ENCODE measurements around the gene ALPI. TPM values are rescaled to one million over a fixed set of nuclear protein-coding genes. Genes with fewer than 3 reads are reported as not detected.

The ALPI gene
- total and polyA plus RNA-seq, 5 experiments from 2014 or later: not detected

DNA sequence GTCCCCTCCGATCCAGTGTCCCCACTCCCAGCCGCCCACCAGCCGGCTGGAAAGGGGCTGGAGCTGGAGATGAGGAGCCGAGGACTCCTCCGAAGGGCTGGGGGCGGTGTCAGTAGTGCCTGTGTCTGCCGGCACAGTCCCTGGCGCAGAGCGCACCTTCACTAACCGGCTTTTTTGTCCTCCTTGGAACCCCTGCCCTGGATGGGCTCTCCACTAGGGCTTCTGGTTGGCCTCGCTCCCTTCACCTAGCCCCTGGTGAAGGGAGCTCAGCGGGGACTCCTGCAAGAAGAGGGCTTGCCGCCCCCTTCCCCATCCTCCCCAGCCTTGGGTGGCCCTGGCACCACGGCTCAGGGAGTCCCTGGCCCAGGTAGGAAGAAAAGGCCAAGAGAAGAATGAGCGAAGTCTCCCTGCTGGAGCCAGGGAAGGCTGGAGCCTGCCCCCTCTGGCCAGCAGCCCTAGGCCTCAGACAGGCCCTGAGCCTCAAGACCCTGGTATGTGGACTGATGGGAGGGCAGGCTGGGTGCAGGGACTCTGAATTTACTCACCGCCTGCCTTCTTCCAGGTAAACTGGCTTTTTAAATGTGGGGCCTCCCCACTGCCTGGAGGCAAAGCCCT is 32.3 kb downstream of the ALPI start:
- DNase-seq (peak in 1 of 10 donors; percentile 18), ATAC-seq (peak in 1 of 2 donors; percentile 20)
- Mint-ChIP-seq H3K27ac (no peak overlapping the region), H3K4me3 (peak overlapping the region; percentile 16 to 75 (median 60)), H3K36me3 (no peaks in the 10 kb centered on the region), H3K4me1 (peaks cover 6 to 15% (median 9%) of the 10 kb centered on the region in 4 donors), H3K27me3 (peaks cover 10 to 70% (median 50%) of the 10 kb centered on the region in 5 donors), H3K9me3 (peaks cover 0 to 2% (median 0%) of the 10 kb centered on the region in 9 donors)
- POLR2A ChIA-PET: no interaction called here

DNA sequence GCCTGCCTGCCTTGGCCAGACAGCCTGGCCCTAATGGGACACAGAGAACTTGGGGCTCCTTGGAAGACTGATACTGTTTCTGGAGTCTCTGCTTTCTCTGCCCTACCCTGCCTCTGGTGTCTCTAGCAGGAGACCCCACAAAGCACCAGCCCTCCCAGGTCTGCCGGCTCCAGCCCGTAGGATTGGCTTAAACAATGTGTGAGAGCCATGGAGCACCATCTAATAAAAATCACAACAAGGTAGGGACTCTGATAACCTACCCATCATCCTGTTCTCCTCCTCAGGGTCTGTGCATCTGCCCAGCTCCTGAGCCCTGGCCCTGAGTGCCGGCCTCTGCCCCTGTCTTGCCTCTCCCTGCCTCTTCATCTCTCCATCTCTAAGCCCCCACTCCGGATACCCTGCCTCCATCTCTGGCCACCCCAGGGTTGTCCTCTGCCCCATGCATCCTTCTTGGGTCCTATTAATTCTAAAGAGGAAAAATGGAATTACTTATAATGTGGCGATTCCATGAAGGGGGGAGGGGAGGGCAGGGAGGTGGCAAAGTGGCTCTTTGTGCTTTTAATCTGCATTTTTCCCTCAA is 32.9 kb downstream of the ALPI start:
- Mint-ChIP-seq H3K9me3 (peaks cover 0 to 2% (median 0%) of the 10 kb centered on the region in 9 donors), H3K27ac (no peak overlapping the region), H3K4me3 (peak overlapping the region; percentile 16 to 75 (median 62)), H3K36me3 (no peaks in the 10 kb centered on the region), H3K27me3 (peaks cover 10 to 70% (median 46%) of the 10 kb centered on the region in 5 donors), H3K4me1 (peaks cover 6 to 15% (median 9%) of the 10 kb centered on the region in 4 donors)
- ATAC-seq (no peak), DNase-seq (peak in 1 of 10 donors; percentile 53)
- POLR2A ChIA-PET: no interaction called here

- peak overlapping the region in 2 of 10 donors; percentile 5 to 21 for H3K27ac Mint-ChIP-seq
- H3K4me1 Mint-ChIP-seq: peaks cover 6 to 15% (median 9%) of the 10 kb centered on the region in 4 donors
Measured at GRCh38 chr2:232489516-232490220, 33.7 kb downstream of the ALPI start.

GRCh38 chr2:232490221-232491138 is 34.5 kb downstream of the ALPI start:
- H3K9me3 Mint-ChIP-seq: peaks cover 0 to 2% (median 0%) of the 10 kb centered on the region in 9 donors
- POLR2A ChIA-PET: no interaction called here
- peaks cover 7 to 54% (median 31%) of the 10 kb centered on the region in 5 donors for H3K27me3 Mint-ChIP-seq
- DNase-seq: peak in 1 of 10 donors; percentile 47
- no peak overlapping the region for H3K27ac Mint-ChIP-seq
- ATAC-seq: no peak
- no peaks in the 10 kb centered on the region for H3K36me3 Mint-ChIP-seq
- no peak overlapping the region for H3K4me3 Mint-ChIP-seq
- H3K4me1 Mint-ChIP-seq: peaks cover 0 to 8% (median 4%) of the 10 kb centered on the region in 4 donors

More at GRCh38 chr2:232489516-232490220, 33.7 kb downstream of the ALPI start:
- no peak for ATAC-seq
- H3K36me3 Mint-ChIP-seq: no peaks in the 10 kb centered on the region
- H3K4me3 Mint-ChIP-seq: peak overlapping the region in 5 of 10 donors; percentile 2 to 70 (median 51)
- peak in 1 of 10 donors; percentile 60 for DNase-seq
- H3K9me3 Mint-ChIP-seq: peaks cover 0 to 2% (median 0%) of the 10 kb centered on the region in 9 donors
- POLR2A ChIA-PET: no interaction called here
- H3K27me3 Mint-ChIP-seq: peaks cover 10 to 62% (median 39%) of the 10 kb centered on the region in 5 donors

DNA sequence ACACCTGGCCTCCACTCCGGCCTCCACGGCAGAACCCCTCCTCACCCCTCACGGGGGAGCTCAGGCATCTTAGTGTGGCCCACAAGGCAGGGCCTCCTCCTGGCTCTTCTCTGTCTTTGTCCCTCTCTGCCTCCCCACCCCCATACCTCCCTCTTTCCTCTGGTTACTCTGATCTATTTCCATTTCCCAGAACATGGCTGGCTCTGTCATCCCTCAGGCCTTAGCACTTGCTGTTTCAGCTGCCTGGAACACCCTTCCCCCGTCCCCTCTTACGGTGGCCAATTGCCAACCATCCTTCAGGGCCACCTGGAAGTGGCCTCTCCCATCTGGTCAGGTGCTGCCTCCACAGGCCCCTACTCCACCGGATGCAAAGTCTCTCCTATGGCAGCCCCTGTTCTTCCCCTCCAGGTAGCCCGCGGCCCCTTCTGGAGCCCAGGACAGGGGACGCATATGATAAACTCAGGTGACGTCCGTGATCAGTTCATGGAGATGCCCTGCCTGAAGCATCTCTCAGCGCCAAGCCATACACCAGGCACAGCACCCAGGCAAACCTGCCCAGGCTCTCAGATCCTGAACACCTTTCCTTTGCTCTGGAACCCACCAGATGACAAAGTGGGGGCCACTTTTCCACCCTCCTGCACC is 35.3 kb downstream of the ALPI start:
- DNase-seq (peak in 1 of 10 donors; percentile 21), ATAC-seq (no peak)
- Mint-ChIP-seq H3K36me3 (no peaks in the 10 kb centered on the region), H3K27me3 (peaks cover 7 to 50% (median 30%) of the 10 kb centered on the region in 5 donors), H3K27ac (no peak overlapping the region), H3K4me3 (no peak overlapping the region), H3K4me1 (peaks cover 0 to 7% (median 4%) of the 10 kb centered on the region in 4 donors), H3K9me3 (peaks cover 0 to 2% (median 0%) of the 10 kb centered on the region in 9 donors)
- POLR2A ChIA-PET: no interaction called here

GRCh38 chr2:232492236-232492848 is 36.4 kb downstream of the ALPI start:
- Mint-ChIP-seq H3K9me3 (peaks cover 0 to 2% (median 0%) of the 10 kb centered on the region in 9 donors), H3K36me3 (no peaks in the 10 kb centered on the region), H3K27ac (no peak overlapping the region), H3K4me1 (peaks cover 0 to 6% (median 2%) of the 10 kb centered on the region in 4 donors), H3K27me3 (peaks cover 7 to 50% (median 29%) of the 10 kb centered on the region in 5 donors), H3K4me3 (no peak overlapping the region)
- POLR2A ChIA-PET: no interaction called here
- ATAC-seq: no peak
- peak in 1 of 10 donors; percentile 40 for DNase-seq

DNA sequence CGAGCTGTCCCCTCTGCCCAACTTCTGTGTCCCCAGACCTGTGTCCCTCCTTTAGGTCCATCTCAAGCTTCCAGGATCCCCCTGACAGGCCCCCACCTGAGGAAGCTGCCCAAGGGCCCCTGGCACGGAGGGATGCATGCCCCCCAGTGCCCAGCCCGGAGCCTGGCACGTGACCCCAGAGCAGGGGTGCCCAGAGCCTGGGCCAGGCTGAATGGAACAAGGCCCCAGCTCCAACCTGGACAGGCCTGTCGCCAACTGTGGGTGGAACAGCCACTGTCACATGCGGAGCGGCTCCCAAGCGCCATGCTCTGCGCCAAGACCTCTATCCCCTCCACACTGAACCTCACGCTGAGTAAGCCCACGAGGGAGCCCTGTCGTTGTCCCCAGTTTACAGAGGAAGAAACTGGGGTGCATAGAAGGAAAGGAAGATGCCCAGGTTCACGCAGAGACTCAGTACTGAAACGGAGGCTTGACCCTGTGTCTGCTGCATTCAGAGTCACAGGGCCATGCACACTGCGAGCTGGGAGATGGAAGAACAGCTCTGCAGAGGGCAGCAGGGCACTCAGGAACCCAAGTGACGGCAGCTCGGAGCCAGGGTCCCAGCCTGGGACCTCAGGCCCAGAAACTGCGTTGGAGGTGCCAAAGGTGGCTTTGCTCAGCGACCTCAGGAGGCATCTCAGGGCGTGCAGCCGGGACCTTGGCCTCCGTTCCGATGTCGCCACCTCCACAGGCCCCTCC is 37.2 kb downstream of the ALPI start:
- Mint-ChIP-seq H3K4me3 (no peak overlapping the region), H3K9me3 (peaks cover 0 to 2% (median 0%) of the 10 kb centered on the region in 9 donors), H3K4me1 (peaks cover 0 to 6% (median 2%) of the 10 kb centered on the region in 4 donors), H3K27me3 (peaks cover 7 to 51% (median 28%) of the 10 kb centered on the region in 5 donors), H3K27ac (no peak overlapping the region), H3K36me3 (no peaks in the 10 kb centered on the region)
- POLR2A ChIA-PET: no interaction called here
- DNase-seq (peak in 1 of 10 donors; percentile 40), ATAC-seq (no peak)

DNA sequence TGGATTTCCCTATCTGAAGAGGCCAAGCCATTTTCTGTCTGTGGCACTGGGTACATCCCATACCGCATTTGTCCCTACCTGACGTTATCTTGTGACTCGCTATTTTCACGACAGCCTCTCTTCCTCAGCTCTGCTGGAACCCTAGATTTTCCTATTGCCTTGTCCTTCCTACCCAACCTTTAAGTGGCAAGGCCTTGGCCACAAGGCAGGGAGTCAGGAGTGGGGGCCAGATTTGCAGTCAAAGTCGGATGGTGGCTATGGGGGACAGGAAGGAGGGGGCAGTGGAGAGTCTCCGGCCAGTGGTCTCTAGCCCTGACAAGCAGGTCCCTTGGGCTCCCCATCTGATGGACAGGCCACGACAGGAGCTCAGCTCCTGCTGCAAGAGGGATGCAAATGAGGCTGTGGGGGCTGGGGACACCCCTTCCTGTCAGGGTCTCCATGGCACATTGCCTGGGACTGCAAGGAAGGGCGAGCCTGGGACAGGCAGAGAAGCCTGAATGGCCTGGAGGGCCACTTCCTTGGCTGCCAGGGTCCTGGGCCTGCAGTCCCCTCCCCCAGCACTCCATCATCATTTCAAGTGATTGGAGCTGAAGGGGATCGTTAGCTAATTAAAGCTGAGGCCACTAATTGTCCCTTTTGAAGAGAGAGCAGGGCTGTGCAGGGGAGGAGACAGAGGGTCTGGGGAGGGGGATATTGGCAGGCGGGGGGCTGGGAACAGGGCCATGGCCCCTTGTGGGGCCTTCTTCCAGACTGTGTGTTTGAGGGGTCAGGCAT is 37.9 kb downstream of the ALPI start:
- peak overlapping the region in 1 of 10 donors; percentile 40 for H3K27ac Mint-ChIP-seq
- H3K4me3 Mint-ChIP-seq: no peak overlapping the region
- H3K36me3 Mint-ChIP-seq: no peaks in the 10 kb centered on the region
- no peaks in the 10 kb centered on the region for H3K9me3 Mint-ChIP-seq
- H3K4me1 Mint-ChIP-seq: peaks cover 0 to under 1% (median 0%) of the 10 kb centered on the region in 4 donors
- ATAC-seq (no peak), DNase-seq (no peak)
- peaks cover 4 to 51% (median 26%) of the 10 kb centered on the region in 5 donors for H3K27me3 Mint-ChIP-seq
- POLR2A ChIA-PET: no interaction called here

DNA sequence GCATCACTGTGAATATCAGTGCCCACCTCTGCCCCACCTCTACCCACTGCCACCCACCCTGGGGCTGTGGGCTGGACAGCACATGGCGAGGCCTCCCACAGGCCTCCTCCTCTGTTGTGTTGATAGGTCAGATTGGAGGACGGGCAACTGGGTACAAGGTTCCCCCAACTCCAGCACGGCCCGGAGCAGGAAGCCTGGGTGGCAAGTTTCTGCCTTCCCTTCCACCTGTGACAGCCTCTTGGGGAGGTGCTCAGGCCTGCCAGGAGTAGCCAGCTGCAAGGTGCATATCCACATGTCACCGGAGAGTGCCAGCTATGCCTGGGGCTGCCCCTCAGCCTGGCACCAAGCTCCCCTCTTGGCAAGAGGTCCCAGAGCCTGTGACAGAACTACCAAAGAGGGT is 38.6 kb downstream of the ALPI start:
- Mint-ChIP-seq H3K27ac (no peak overlapping the region), H3K4me1 (no peaks in the 10 kb centered on the region), H3K4me3 (no peak overlapping the region), H3K27me3 (peaks cover 1 to 50% (median 22%) of the 10 kb centered on the region in 5 donors), H3K36me3 (no peaks in the 10 kb centered on the region), H3K9me3 (no peaks in the 10 kb centered on the region)
- ATAC-seq (no peak), DNase-seq (no peak)
- POLR2A ChIA-PET: no interaction called here

- POLR2A ChIA-PET: no interaction called here
- no peaks in the 10 kb centered on the region for H3K36me3 Mint-ChIP-seq
- no peaks in the 10 kb centered on the region for H3K4me1 Mint-ChIP-seq
- H3K27ac Mint-ChIP-seq: no peak overlapping the region
- H3K9me3 Mint-ChIP-seq: no peaks in the 10 kb centered on the region
- no peak overlapping the region for H3K4me3 Mint-ChIP-seq
- DNase-seq (no peak), ATAC-seq (no peak)
- H3K27me3 Mint-ChIP-seq: peaks cover 1 to 50% (median 22%) of the 10 kb centered on the region in 5 donors
Measured at GRCh38 chr2:232495292-232495691, 39.3 kb downstream of the ALPI start.

Data from naive thymus-derived CD8-positive, alpha-beta T cell (primary cell).